Muscle layer of colon (tissue), 2 donors: Measurements from ENCODE around the gene SEBOX.

Source experiments
- H3K27ac ChIP-seq: one replicate; pipeline ENCODE4 v1.7.0; 2013; ENCODE audit warnings: low read depth, mild to moderate bottlenecking, low read length, moderate library complexity
- H3K27me3 ChIP-seq, 2 donors: one replicate each; pipeline ENCODE4 v1.7.0; 2013; ENCODE audit warnings: low read length in 2 of 2, mild to moderate bottlenecking in 2 of 2; ENCODE audit not compliant: insufficient read depth in 2 of 2, control insufficient read depth in 1 of 2
- H3K36me3 ChIP-seq: one replicate; pipeline ENCODE4 v1.7.0; 2013; ENCODE audit warnings: mild to moderate bottlenecking, low read length; ENCODE audit not compliant: insufficient read depth
- H3K4me1 ChIP-seq: one replicate; pipeline ENCODE4 v1.7.0; 2013; ENCODE audit warnings: mild to moderate bottlenecking, low read length; ENCODE audit not compliant: insufficient read depth
- H3K4me3 ChIP-seq, 2 donors: one replicate each; pipeline ENCODE4 v1.7.0; 2013; ENCODE audit warnings: low read length in 2 of 2, low read depth in 1 of 2, mild to moderate bottlenecking in 1 of 2, moderate library complexity in 1 of 2
- H3K9ac ChIP-seq: one replicate; pipeline ENCODE4 v1.7.0; 2013; ENCODE audit warnings: low read length
- H3K9me3 ChIP-seq: one replicate; pipeline ENCODE4 v1.7.0; 2013; ENCODE audit warnings: mild to moderate bottlenecking, low read length
- donor health status: abdominal sarcoma.
- donor health status: Adenocarcinoma of cecum.

The SEBOX gene

DNA sequence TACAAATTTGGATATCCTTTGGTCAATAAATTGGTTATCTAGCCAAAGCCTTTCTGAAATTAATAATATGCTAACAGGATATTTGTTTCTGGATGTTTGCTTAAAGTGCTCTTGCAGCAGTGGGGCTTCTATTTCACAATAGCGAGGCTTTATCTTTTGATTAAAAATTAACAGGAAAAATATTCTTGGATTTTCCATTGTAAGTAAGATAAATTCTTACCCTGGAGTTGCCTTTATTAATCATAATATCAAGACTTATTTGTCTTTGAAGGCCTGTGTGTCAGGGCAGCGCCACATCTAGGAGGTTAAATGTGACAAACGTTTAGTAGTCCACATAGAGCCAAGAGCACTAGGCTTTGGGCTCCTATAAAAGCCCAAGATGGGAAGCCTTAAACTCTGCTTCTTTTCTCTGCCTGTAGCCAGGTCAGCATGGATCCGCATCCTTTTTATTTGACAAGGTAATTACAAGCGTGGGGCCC lies 40.7 kb downstream of the SEBOX start:
- Histone ChIP-seq H3K9me3 (no peaks in the 10 kb centered on the region), H3K4me3 (no peak overlapping the region), H3K9ac (no peak overlapping the region), H3K27ac (no peak overlapping the region), H3K27me3 (no peaks in the 10 kb centered on the region), H3K4me1 (peaks cover 7% of the 10 kb centered on the region), H3K36me3 (peaks cover 15% of the 10 kb centered on the region)

DNA sequence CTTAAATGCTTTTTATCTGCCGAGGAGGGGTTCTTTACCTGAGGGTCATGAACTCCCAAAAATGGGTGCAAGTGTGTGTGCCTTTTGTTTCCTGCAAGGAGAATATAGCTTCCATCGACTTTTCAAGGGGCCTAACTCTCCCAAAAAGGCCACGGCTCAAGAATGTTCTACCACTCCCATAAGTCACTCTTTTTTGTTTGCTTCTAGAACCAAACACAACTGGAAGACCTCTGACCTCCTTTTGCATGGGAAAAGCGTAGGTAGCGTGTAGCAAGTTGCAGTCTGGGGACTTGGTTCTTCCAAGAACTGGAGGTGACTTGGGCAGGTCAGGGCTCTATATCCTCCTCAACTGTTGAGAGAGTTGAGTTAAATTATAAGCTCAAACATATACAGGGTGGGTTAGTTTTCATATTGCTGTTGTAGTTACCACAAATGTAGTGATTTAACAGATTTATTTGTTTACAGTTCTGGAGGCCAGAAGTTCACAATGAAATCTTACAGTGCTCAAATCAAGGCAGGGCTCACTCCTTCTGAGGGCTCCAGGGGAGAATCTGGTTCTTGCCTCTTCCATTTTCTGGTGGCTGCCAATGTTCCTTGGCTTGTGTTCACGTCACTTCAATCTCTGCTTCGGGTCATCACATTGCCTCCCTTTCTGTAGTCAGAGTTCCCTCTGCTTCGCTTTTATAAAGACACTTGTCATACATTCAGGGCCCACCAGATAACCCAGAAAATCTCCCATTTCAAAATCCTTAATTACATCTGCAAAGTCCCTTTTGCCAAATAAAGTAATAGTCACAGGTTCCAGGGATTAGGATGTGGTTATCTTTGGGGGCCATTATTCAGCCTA lies 44.6 kb downstream of the SEBOX start:
- H3K4me1 ChIP-seq, result peaks cover 15% of the 10 kb centered on the region
- no peak overlapping the region for H3K27ac ChIP-seq
- no peaks in the 10 kb centered on the region for H3K9me3 ChIP-seq
- H3K27me3 ChIP-seq, result no peaks in the 10 kb centered on the region
- no peak overlapping the region for H3K9ac ChIP-seq
- no peak overlapping the region for H3K4me3 ChIP-seq
- H3K36me3 ChIP-seq, result no peaks in the 10 kb centered on the region

GRCh38 chr17:28319598-28319935 lies 45.4 kb downstream of the SEBOX start:
- H3K27me3 ChIP-seq, result no peaks in the 10 kb centered on the region
- no peaks in the 10 kb centered on the region for H3K36me3 ChIP-seq
- peaks cover 15% of the 10 kb centered on the region for H3K4me1 ChIP-seq
- no peaks in the 10 kb centered on the region for H3K9me3 ChIP-seq
- H3K27ac ChIP-seq, result peak overlapping the region; percentile 70
- peak overlapping the region; percentile 64 to 78 for H3K4me3 ChIP-seq
- H3K9ac ChIP-seq, result peak overlapping the region; percentile 18

DNA sequence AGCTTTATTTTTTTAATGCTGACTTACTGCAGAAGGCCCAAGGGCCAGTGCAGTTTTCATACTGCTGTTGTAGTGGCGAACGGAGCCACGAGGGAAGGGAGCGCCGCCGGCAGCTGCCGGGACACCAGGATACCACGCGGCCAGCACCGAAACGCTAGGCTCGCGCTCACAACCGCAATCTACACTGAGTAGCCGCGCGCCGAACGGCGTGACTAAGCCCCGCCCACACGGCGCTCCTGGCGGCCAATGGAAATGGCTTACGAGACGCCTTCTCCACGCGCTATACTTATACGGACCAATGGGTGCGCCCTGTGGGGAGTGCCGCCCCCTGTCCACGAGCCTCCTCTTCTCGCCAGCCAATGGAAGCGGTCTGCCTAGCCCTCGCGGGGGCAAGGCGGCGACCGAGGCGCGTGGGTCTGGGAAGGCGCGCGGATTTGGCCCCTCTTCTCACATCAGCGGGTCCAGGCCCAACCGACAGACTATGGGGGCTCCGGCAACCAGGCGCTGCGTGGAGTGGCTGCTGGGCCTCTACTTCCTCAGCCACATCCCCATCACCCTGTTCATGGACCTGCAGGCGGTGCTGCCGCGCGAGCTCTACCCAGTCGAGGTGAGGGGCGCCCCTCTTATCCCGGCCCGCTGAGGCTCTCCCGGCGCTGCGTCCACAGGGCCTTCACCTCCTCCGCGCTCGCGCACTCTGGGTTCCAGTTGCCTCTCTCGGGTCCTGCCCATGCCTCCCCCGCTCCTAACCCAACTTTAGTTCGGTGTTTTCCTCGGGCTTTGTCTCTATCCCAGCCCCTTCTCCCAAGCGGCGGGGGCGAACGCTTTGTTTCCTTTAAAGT lies 46.0 kb downstream of the SEBOX start, which contains the start of gene TMEM97:
Gene TMEM97 (plus strand): TSS at position 442 of the 839 bp plus-strand sequence. CDS start 40 bp downstream, at position 482.
- Histone ChIP-seq H3K9ac (peak within 1 kb of the TSS; percentile 18), H3K27ac (peak within 1 kb of the TSS; percentile 70)

GRCh38 chr17:28317966-28318758 lies 46.8 kb downstream of the SEBOX start:
- H3K9me3 ChIP-seq, result no peaks in the 10 kb centered on the region
- H3K36me3 ChIP-seq, result no peaks in the 10 kb centered on the region
- H3K4me1 ChIP-seq, result peaks cover 15% of the 10 kb centered on the region
- H3K27ac ChIP-seq, result no peak overlapping the region
- no peak overlapping the region for H3K9ac ChIP-seq
- peak overlapping the region; percentile 64 to 78 for H3K4me3 ChIP-seq
- no peaks in the 10 kb centered on the region for H3K27me3 ChIP-seq

More for the DNA sequence above, 46.0 kb downstream of the SEBOX start, which contains the start of gene TMEM97:
- Histone ChIP-seq H3K4me1 (peaks cover 15% of the 10 kb centered on the region), H3K9me3 (no peaks in the 10 kb centered on the region), H3K36me3 (no peaks in the 10 kb centered on the region), H3K27me3 (no peaks in the 10 kb centered on the region), H3K4me3 (peak within 1 kb of the TSS; percentile 64 to 78)

DNA sequence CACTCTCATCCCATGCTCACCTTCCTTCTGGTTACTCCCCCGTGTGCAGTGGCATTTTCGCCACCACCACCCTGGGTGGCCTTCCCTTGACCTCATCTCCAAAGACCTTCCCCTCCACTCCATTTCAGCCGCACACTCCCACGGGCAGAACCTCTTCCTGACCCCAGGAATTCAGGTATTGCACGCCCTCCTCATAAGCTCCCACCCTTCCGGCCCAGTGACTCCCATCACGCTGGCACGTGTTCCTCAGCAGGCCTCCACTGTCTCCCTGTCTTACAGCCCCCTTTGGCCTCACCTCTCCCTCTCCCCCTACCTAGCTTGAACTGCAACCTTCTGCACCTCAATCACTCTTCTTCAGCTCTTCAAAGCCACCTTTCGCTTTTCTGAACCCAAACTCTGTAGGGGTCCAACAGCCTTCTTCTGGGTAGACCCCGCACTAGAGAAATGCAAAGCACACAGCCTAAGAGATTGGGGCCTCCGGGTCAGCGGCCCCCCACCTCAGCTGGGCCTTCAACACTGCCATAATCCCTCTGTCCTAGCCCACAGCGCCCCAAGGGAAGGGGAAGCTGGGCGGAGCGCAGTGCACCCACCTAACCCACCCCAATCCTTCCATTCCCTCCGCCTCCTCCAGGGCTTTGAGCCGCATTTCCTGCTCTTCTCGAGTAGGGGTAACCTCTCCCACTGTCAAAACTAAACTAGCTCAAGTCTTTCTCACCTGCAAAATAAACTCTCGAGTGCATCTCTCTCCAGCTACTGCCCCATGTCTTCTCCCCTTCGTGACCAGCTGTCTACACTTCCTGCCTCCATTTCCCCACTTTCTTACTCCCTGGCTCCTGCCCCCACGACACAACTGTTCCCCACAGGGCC lies 47.7 kb downstream of the SEBOX start:
- Histone ChIP-seq H3K27ac (no peak overlapping the region), H3K27me3 (no peaks in the 10 kb centered on the region), H3K4me1 (peaks cover 15% of the 10 kb centered on the region), H3K9ac (no peak overlapping the region), H3K36me3 (no peaks in the 10 kb centered on the region), H3K4me3 (no peak overlapping the region), H3K9me3 (no peaks in the 10 kb centered on the region)

- Histone ChIP-seq H3K4me1 (peaks cover 15% of the 10 kb centered on the region), H3K4me3 (no peak overlapping the region)
Measured at GRCh38 chr17:28315846-28316705, 48.9 kb downstream of the SEBOX start.

GRCh38 chr17:28313841-28314240 lies 51.2 kb downstream of the SEBOX start:
- Histone ChIP-seq H3K36me3 (no peaks in the 10 kb centered on the region), H3K27ac (no peak overlapping the region), H3K4me1 (peaks cover 9% of the 10 kb centered on the region), H3K9ac (no peak overlapping the region), H3K9me3 (no peaks in the 10 kb centered on the region), H3K4me3 (no peak overlapping the region), H3K27me3 (no peaks in the 10 kb centered on the region)

More at GRCh38 chr17:28315846-28316705, 48.9 kb downstream of the SEBOX start:
- no peak overlapping the region for H3K9ac ChIP-seq
- no peaks in the 10 kb centered on the region for H3K27me3 ChIP-seq
- no peak overlapping the region for H3K27ac ChIP-seq
- H3K9me3 ChIP-seq, result no peaks in the 10 kb centered on the region
- no peaks in the 10 kb centered on the region for H3K36me3 ChIP-seq
